ENCODE results near the gene LINC01488.

The LINC01488 gene

DNA sequence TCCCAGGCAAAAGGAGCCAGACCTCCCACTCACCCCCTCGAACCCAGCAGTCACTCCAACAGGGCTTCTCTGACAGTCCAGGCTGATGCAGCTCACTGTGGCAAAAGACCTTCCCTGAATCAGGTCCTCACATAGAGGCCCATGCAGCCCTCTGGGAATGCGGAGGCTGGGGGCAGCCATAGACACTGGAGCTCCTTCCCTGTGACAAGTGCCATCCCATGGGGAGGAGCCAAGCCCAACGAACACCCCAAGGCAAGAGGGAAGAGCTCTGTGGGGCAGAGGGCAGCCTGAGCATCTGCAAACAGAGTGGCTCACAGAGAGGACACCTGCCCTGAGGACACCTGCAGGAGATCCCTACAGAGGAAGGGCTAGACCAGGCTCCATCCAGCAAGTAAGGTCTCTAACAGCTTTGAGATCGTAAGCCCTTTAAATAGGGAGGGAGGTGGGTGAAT, at the start of gene LINC01488:
Gene LINC01488, plus strand, starts transcription at position 271 of the 452 bp plus-strand sequence.
- DNase-seq (ENCODE audit: low spot score): no peak

GRCh38 chr11:69431893-69432738, 49.3 kb upstream of the LINC01488 start:
- DNase-seq (ENCODE audit: low spot score): no peak

DNA sequence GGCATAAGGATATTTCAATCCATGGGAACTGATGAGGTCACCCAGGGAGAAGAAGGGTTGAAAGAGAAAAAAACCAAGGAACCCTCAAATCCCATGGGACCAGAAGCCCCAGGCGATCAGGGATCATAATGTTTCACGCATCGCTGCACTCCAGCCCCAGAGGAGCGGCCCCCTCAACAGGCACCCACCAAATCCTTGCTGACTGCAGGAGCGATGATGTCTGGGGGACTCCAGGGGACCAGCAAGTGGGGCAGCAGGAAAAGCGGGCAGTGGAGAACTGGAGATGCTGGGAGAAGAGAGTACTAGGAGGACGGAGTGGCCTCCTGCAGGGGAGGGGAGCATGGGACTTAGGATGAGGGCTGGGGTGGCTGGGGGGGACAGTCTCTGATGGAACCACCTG, 47.7 kb upstream of the LINC01488 start:
- no peak for DNase-seq (ENCODE audit: low spot score)

GRCh38 chr11:69434471-69434931, 47.0 kb upstream of the LINC01488 start:
- DNase-seq (ENCODE audit: low spot score): no peak

DNA sequence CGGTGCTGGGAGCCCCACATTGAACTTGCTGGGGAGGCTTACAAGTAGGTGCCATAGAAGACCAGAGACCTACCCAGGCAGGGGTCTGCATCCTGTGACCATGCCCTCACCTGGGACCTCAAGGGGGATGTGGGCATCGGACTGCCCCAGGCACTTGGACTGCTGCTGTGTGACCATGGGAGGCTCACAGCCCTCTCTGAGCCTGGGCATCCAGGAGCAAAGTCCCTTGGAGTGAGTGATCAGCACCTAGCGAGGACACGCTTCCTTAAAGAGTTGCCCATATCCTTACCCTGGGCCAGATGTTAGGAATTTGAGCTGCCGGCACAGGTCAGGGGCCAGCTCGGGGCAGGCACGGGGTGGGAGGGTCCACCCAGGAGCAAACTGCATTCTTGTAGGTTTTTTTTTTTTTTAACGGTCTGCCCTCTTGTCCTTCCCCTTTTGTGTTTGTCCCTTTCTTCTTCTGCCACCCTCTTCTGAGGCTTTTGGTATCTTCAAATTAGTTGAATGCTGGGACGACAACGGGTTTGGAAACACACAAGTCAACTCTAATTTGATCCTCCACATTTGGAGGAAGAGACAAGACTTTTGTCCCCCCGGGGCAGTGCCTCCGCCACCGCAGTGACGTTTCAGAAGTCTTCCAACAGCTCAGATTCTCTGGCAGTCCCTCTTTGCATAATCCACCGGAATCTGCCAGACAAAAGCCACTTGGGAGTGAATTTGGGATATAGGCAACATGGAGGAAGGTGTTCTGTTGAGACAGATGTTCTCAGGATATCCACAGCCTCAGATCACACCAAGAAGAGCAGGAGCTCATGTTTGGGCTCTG, 46.1 kb upstream of the LINC01488 start:
- no peak for DNase-seq (ENCODE audit: low spot score)

- DNase-seq (ENCODE audit: low spot score): no peak
Measured at GRCh38 chr11:69436041-69436982, 45.2 kb upstream of the LINC01488 start.

DNA sequence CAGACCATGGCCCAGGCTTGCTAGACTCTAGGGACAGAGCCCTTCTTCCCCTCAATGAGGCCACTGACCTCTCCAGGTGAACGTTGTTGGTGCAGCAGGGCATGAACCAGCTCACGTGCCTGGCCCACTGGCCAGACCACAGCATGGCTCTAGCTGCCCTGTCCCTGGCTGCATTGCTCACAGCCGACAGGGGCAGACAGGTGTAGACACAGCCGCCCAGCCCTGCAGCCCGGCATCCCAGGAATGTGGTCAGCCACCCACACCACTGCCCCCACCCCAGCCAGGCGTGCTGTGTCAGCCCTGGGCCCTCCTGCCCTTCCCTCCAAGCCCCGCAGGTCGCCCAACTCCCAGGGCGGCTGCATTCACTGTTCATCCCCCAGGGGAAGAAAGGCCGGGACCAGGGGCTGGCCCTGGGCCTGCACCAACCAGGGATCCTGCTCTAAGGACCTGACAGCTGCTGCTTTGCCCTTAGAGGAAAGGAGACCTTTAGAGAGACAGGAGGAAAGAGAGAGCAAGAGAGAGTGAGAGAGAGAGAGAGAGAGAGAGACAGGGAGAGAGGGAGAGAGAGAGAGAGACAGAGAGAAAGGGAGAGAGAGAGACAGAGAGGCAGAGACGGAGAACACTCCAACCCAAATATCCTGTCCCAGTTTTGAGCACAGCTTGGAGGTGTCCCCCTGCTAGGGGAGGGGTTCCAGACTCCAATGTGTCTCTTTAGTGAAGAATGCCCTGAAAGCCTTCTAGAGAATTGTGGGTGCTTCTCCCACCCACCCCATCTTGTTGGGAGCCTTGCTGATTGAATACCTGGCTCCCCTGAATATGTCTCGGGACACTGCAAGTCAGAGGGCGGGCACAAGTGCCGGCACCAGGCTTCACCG, 44.2 kb upstream of the LINC01488 start:
- DNase-seq (ENCODE audit: low spot score): no peak

GRCh38 chr11:69437876-69438205, 43.6 kb upstream of the LINC01488 start:
- DNase-seq (ENCODE audit: low spot score): no peak

DNA sequence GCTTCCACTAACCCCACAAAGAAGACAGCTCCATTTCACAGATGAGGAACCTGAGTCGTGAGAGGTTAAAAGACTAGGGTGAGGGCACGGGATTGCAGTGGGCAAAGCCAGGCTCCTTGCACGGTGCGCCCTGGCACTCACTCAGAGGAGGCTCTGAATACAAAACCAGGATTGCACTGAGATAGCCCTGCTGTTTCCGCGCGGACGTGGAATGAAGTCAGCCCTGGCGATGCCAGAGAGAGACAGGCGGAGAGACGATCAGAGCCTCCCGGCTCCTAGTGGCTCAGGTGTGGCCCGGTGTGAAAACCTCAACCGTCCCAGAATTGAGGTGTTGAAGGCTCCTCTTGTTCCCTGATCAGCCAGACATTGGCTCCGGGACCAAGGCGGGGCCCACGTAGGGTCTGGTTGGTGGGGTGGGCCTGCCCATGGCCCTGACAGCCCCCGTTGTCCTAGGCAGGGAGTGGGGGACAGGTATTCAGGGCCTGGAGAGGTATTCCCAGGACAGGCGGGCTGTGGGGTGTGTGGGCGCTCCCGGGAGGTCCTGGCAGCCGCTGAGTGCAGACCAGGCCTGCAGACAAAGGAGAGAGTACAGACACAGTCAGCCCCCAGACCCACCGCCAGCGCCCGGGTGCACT, 43.1 kb upstream of the LINC01488 start:
- no peak for DNase-seq (ENCODE audit: low spot score)

- DNase-seq (ENCODE audit: low spot score): no peak
Measured at GRCh38 chr11:69439127-69439526, 42.3 kb upstream of the LINC01488 start.

DNA sequence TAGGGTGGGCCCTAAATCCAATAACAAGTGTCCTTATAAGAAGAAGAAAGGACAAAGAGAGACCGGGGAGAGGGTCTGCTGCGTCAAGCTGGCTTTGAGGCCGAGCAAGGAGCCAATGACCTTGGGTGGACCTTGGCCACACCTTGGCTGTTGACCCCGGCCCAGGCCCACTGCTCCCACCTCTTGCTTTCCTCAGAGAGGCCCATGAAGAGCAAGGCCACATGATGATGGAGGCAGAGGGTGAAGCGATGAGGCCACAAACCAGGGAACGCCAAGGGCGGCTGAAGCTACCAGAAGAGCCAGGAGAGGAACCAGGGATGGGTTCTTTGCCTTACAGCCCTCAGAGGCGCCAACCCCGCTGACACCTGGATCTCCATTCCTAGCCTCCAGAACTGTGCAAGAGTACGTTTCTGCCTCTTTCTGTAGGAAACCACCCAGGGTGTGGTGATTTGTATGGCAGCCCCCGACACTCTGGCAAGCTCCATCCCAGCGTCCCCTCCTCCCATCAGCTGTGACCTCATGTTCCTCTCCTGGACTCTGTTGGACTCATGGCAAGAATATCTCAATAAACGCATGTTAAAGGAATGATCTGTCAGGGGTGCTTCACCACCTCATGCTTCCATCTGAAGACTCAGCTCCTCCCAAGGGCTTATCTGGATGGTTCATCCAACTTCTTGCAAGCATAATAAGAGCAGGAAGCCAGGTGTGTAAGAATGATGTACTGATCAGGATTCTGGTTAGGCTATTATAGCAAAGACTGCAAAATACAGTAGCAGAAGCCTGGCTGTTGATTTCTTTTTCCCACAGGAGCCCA, 41.6 kb upstream of the LINC01488 start:
- no peak for DNase-seq (ENCODE audit: low spot score)

DNA sequence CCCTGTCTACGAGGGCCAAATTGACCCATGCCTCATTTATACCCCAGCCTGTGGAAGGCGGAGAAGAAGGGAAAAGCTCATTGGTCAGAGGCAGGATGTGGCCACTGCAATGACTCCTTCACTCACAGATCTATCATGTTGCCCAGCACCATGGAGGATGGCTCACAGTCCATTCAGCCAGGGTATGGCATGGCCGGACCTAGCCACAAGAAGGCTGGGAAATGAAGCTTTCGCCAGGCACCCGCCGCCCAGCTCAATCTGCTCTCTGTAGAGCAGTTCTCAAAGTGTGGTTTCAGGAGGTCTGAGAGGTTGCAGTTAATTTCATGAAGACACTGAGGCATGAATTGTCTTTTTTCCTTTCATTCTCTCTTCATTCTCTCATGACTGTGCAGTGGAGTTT, 40.6 kb upstream of the LINC01488 start:
- DNase-seq (ENCODE audit: low spot score): no peak

- no peak for DNase-seq (ENCODE audit: low spot score)
Measured at GRCh38 chr11:69442012-69442806, 39.3 kb upstream of the LINC01488 start.

GRCh38 chr11:69442807-69443137, 38.7 kb upstream of the LINC01488 start:
- DNase-seq (ENCODE audit: low spot score): no peak

DNA sequence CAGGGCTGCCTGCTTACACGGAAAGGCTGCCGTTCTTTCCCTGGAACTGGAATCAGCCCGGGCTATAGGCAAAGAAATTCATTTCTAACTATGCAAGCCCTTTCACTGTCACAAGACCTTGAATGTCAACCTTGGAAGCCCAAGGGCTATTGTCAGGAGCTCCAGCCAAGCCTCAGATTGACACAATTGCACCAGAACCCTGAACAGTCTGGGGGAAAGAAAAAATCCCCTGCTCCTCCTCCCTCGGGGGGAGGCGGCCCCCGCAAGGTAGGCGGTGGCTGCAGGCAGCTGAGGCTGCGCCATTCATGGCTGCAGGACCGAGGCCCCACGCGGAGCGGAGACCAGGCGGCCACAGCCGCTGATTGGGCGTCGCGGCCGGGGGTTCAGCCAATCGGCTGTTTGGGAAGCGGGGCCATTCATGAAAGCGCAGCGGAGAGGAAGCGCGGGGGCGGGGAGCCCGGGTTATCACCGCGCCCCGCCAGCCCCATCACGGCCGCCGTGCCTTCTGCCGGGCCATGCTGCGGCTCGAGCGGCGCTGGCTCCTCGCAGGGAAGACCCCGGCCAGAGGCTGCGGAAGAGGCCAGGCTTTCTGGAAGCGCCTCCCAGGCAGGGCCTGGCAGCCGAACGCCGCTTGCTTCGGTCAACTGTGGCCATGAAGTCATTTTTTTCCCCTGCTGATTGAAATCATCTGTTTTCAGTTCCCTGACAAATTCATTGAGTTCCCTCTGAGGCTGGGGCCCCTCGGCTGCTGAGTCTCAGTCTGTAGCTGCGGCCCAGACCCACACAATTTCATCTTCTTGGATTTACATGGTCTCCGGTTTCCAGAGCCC, 38.1 kb upstream of the LINC01488 start:
- DNase-seq (ENCODE audit: low spot score): peak; percentile 86

DNA sequence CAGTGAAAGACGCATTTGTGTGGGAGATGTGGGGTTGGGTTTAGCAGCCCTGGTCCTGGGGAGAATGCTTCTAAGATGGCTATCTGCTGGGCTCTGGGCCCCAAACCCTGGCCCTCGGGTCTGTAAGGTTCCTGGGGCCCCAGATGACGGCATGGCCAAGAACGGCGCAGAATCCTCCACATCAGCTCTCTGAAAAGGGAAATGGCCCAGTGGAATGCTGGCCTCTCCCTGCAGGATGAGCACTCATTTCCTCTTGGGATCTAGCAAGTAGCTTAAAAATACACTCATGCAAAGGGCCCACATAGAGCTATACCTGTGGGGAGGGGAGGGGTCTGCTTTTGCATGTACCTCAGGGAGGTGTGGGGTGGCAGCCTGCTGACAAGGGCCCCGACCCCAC, 37.5 kb upstream of the LINC01488 start:
- no peak for DNase-seq (ENCODE audit: low spot score)

GRCh38 chr11:69444381-69445130, 36.9 kb upstream of the LINC01488 start:
- no peak for DNase-seq (ENCODE audit: low spot score)
